ENCODE results near the gene MRPL27. TPM values are rescaled to one million over a fixed set of nuclear protein-coding genes. Genes with fewer than 3 reads are reported as not detected.

MRPL27 gene
- total and polyA plus RNA-seq, 5 experiments from 2014 or later, result 28.0 to 60.6 (median 30.0) TPM

DNA sequence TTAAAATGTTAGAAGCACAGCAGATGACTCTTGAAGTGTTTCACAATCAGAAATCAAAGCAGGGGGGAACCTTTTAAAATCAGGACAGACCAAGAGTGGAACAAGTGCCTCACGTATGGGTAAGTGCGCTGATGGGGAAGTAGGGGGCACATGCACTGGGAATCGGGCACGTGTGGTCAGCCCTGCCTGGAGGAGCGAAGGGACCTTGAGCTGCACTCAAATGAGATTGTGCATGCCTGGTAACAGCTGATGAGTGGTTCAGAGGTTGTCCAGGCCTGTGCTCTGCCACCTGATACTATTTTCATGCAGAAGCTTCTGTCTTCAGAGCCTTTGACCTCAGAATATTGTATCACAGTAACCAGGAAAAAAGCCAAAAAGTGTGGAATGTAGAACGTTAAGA lies 40.8 kb downstream of the MRPL27 start:
- Mint-ChIP-seq H3K27ac (no peak overlapping the region), H3K9me3 (no peaks in the 10 kb centered on the region), H3K4me3 (peak overlapping the region in 1 of 10 donors; percentile 54), H3K27me3 (peaks cover 0 to 5% (median 1%) of the 10 kb centered on the region in 5 donors), H3K4me1 (peaks cover 4 to 9% (median 8%) of the 10 kb centered on the region in 4 donors), H3K36me3 (no peaks in the 10 kb centered on the region)
- POLR2A ChIA-PET, result no interaction called here
- DNase-seq (no peak), ATAC-seq (no peak)

DNA sequence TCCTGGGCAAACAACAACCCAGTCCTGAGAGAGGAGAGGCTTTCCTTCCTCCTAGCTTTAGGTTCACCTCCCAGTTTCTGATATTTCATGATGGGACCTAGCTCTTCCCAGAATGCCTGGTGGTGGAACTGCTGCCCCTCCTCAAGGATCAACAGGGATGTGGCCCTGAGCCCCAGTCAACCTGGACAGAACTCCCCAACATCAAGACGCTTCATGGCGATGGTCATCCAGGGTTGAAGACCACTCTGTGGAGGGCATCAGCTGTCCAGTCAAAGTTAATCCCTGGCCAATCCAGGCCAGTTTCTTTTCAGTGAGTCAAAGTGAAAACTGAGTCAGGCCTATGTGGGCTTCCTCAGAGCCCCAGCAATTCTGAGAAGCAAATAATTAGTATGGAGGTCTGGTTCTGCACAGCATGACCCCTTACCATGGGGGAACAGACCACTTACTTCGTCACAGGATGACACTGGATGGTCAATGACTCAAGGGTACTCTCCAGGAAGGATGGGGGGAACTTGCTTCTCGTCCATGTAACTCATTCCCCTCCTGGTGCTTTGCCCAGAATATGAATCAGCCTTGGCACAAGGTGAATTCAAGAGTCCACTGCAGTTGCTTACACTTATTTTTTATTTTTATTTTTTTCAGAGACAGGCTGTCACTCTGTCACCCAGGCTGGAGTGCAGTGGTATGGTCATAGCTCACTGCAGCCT lies 41.7 kb downstream of the MRPL27 start:
- peaks cover 4 to 9% (median 8%) of the 10 kb centered on the region in 4 donors for H3K4me1 Mint-ChIP-seq
- H3K36me3 Mint-ChIP-seq, result no peaks in the 10 kb centered on the region
- H3K4me3 Mint-ChIP-seq, result no peak overlapping the region
- no peak for DNase-seq
- no peaks in the 10 kb centered on the region for H3K9me3 Mint-ChIP-seq
- no peak for ATAC-seq
- POLR2A ChIA-PET, result no interaction called here
- H3K27ac Mint-ChIP-seq, result no peak overlapping the region
- peaks cover 0 to 5% (median 1%) of the 10 kb centered on the region in 5 donors for H3K27me3 Mint-ChIP-seq

DNA sequence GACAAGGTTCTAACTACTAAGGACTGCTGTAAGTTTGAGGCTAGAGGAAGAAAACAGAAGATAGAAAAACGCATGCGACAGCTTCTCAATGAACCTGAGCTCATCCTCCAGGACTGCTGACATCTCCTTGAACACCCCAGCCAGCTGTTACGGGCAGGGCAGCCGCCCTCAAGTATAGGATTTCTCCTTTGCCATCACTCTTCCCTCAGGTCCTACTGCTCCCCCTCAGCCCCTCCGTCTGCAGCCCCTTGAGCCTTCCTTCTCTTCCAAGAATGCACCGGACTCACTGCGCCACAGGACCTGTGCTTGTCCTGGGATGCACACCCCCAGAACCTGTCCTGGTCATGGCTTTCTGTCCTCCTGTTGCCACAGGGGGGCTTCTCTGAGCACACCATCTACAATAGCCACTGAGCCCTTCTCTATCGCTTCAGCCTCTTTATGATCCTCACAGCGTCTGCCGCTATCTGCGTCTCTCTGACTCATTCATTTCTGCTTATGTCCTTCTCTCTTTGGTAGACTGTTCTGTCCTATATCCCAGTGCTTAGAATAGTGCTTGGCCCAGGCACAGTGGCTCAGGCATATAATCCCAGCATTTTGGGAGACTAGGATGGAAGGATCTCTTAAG lies 42.7 kb downstream of the MRPL27 start:
- Mint-ChIP-seq H3K4me1 (peaks cover 4 to 9% (median 8%) of the 10 kb centered on the region in 4 donors), H3K36me3 (no peaks in the 10 kb centered on the region), H3K9me3 (no peaks in the 10 kb centered on the region), H3K27ac (peak overlapping the region in 1 of 10 donors; percentile 49), H3K4me3 (no peak overlapping the region), H3K27me3 (peaks cover 0 to 5% (median 1%) of the 10 kb centered on the region in 5 donors)
- ATAC-seq, result no peak
- POLR2A ChIA-PET, result interaction anchor here (1.5 kb wide), 1 partner anchor 13 kb away, joined by 3 read pairs; no protein-coding TSS in a partner anchor
- DNase-seq, result no peak

DNA sequence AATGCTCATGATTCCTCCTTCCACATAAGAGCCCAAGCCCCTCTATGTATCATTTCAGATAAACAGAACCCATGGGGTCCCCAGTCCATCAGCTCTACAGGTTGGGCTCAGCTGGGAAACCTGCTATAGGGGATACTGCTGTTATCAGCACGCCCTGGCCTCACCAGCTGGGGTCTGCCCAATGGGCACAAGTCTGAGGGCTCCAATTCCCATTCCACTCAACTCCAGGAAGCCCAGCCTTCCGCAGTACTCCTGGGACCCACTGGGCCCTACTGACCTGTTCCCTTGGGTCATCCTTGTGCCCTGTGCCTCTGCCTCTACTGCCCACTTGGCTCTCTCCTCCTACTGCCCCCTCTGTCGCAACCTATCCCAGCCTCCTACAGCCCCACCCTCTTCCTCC lies 43.3 kb downstream of the MRPL27 start:
- peaks cover 4 to 9% (median 8%) of the 10 kb centered on the region in 4 donors for H3K4me1 Mint-ChIP-seq
- H3K9me3 Mint-ChIP-seq, result no peaks in the 10 kb centered on the region
- ATAC-seq, result no peak
- H3K36me3 Mint-ChIP-seq, result no peaks in the 10 kb centered on the region
- H3K27me3 Mint-ChIP-seq, result peaks cover 0 to 5% (median 1%) of the 10 kb centered on the region in 5 donors
- POLR2A ChIA-PET, result interaction anchor here (1.5 kb wide), 1 partner anchor 12 kb away, joined by 3 read pairs; no protein-coding TSS in a partner anchor
- H3K27ac Mint-ChIP-seq, result no peak overlapping the region
- DNase-seq, result no peak
- H3K4me3 Mint-ChIP-seq, result no peak overlapping the region

DNA sequence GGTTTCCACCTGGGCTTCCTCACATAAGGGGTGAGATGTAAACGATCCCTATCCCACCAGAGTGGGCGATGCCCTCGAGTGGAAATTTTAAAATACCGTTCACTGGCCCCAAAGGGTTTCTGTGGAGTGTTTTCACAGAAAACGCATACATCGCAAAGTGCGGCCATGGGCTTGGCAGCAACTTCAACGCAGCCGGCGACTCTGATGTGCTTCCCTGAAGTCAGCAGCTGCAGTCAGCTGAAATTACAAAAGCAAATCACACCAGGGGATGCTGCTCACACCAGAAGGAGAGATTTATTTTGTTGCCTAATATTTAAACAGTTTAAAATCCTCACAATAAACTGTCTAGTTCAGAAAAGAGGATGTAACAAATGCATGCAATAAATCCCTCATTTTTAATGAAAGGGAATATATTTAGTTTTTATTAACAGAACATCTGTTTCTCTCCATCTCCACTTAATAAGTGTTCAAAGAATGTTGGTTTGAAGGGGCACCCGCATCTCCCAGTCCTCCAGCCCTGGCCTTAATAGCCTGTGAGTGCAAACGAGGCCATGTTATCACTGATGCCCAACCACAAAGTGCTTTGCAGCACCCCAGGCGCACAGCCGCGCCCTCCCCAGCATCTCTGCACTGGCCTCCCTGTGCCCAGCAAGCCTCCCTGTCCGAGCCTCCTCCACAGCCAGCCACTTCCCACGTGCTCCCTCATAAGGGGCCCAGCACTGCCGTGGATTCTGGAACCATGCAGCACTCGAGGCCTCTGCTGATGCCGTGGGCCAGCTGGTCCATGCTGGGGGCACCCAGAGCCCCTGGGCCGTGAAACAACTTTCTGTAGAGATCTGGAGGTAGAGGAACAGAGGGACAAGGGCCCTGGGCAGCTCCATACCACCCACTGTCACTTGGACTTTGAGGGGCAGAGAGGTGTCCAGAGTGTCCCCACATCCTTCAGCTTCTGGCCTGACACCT lies 44.3 kb downstream of the MRPL27 start:
- Mint-ChIP-seq H3K4me1 (peaks cover 2 to 7% (median 4%) of the 10 kb centered on the region in 4 donors), H3K9me3 (no peaks in the 10 kb centered on the region), H3K27me3 (peaks cover 0 to 5% (median 1%) of the 10 kb centered on the region in 5 donors), H3K36me3 (no peaks in the 10 kb centered on the region), H3K4me3 (no peak overlapping the region), H3K27ac (no peak overlapping the region)
- POLR2A ChIA-PET, result interaction anchor here (1.5 kb wide), 1 partner anchor 11 kb away, joined by 3 read pairs; no protein-coding TSS in a partner anchor
- DNase-seq (no peak), ATAC-seq (no peak)

DNA sequence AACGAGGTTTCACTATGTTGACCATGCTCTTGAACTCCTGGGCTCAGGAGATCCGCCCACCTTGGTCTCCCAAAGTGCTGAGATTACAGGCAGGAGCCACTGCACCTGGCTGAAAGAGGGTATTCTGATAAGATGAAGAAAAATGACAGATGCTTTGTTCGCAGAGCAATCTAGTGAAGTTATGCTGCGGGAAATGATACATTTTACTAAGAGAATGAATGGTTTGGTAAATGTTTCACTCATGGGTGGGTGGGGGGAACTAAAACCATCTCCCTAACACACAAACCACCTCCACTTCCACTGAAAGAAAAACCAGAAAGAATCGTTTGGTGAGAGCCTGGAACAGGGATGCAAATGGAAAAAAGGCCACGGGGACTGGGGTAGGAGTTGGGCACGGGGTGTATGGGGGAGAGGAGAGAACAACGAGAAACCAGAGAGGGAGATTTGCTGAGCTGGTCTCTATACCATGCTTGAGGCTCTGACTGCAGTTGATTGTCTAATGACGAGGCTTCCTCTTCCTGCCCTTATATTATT lies 46.1 kb downstream of the MRPL27 start:
- H3K4me1 Mint-ChIP-seq, result no peaks in the 10 kb centered on the region
- H3K36me3 Mint-ChIP-seq, result no peaks in the 10 kb centered on the region
- POLR2A ChIA-PET, result no interaction called here
- DNase-seq (no peak), ATAC-seq (no peak)
- no peak overlapping the region for H3K27ac Mint-ChIP-seq
- H3K4me3 Mint-ChIP-seq, result no peak overlapping the region
- peaks cover 0 to 5% (median 1%) of the 10 kb centered on the region in 5 donors for H3K27me3 Mint-ChIP-seq
- H3K9me3 Mint-ChIP-seq, result no peaks in the 10 kb centered on the region

DNA sequence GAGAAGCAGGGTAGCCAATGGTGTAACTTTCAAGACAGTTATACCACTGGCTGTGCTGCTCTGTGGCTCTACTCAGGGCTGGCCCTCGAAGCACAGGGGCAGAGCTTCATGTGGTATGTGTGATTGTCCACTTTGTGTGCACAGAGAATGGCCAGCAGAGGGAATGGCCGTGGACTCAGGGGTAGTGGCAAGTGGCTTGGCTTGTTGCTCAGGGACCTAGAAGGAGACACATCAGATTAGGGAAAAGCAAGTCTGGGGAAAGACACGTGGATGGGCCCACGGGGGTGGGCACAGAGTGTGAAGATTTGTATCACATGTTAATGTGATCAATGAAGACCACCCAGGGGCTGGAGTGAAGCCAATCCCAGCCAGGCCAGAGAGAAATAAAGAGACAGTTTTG lies 47.1 kb downstream of the MRPL27 start:
- ATAC-seq (no peak), DNase-seq (no peak)
- Mint-ChIP-seq H3K4me1 (no peaks in the 10 kb centered on the region), H3K9me3 (no peaks in the 10 kb centered on the region), H3K4me3 (no peak overlapping the region), H3K27me3 (peaks cover 0 to 5% (median 1%) of the 10 kb centered on the region in 5 donors), H3K36me3 (no peaks in the 10 kb centered on the region), H3K27ac (peak overlapping the region in 1 of 10 donors; percentile 12)
- POLR2A ChIA-PET, result interaction anchor here (0.6 kb wide), 2 partner anchors 9 to 129 kb away, joined by 5 read pairs; no protein-coding TSS in a partner anchor

DNA sequence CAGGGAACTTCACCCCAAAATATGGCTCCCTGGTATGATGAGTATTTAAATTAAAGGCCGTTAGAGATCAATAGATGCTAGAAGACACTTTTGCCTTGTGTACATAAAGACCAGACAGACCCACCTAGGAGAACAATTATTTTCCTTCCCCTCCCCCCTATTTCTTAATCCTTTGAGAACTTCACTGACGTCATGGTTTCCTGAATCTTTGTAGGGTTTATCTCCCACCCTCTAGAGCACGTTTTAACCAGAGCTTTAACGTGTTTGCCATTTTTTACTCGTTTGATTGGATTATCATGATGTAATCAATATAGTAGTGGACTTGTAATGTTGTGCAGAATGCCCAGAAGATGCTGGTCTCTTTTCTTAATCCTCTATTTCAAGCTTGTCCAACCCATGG lies 49.9 kb downstream of the MRPL27 start:
- DNase-seq (no peak), ATAC-seq (no peak)
- POLR2A ChIA-PET, result interaction anchor here (0.6 kb wide), 1 partner anchor 11 kb away, joined by 3 read pairs; no protein-coding TSS in a partner anchor
- H3K9me3 Mint-ChIP-seq, result no peaks in the 10 kb centered on the region
- H3K4me3 Mint-ChIP-seq, result no peak overlapping the region
- H3K27me3 Mint-ChIP-seq, result no peaks in the 10 kb centered on the region
- H3K36me3 Mint-ChIP-seq, result no peaks in the 10 kb centered on the region
- H3K4me1 Mint-ChIP-seq, result no peaks in the 10 kb centered on the region
- H3K27ac Mint-ChIP-seq, result no peak overlapping the region

DNA sequence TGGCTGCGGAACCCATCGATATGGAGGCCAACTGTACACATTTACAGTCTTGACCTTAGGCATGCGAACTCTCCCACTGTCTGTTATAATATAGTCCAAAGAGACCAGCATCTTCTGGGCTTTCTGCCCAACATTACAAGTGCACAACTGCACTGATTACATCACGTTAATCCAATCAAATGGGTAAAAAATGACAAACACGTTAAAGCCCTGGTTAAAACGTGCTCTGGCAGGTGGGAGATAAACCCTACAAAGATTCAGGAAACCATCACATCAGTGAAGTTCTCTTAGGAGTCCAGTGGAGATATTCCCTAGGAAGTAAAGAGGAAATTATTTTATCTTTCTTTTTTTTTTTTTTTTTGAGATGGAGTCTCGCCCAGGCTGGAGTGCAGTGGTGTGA lies 50.7 kb downstream of the MRPL27 start:
- POLR2A ChIA-PET, result no interaction called here
- DNase-seq (no peak), ATAC-seq (no peak)
- H3K4me1 Mint-ChIP-seq, result no peaks in the 10 kb centered on the region
- no peaks in the 10 kb centered on the region for H3K36me3 Mint-ChIP-seq
- no peak overlapping the region for H3K27ac Mint-ChIP-seq
- no peaks in the 10 kb centered on the region for H3K27me3 Mint-ChIP-seq
- no peaks in the 10 kb centered on the region for H3K9me3 Mint-ChIP-seq
- H3K4me3 Mint-ChIP-seq, result no peak overlapping the region

DNA sequence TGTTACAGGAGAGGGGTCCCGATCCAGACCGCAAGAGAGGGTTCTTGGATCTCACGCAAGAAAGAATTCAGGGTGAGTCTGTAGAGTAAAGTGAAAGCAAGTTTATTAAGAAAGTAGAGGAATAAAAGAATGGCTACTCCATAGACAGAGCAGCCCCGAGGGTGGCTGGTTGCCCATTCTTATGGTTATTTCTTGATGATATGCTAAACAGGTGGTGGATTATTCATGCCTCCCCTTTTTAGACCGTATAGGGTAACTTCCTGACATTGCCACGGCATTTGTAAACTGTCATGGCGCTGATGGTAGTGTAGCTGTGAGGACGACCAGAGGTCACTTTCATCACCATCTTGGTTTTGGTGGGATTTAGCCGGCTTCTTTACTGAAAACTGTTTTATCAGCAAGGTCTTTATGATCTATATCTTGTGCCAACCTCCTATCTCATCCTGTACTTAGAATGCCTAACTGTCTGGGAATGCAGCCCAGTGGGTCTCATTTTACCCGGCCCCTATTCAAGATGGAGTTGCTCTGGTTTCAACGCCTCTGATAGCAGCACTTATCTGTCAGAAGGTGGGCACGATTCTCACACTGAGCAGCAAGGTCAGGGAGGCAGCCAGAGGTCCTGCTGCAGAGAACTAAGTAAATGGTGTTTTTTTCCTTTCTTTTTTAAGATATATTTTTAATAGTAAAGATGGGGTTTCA lies 53.5 kb downstream of the MRPL27 start:
- H3K36me3 Mint-ChIP-seq, result no peaks in the 10 kb centered on the region
- H3K9me3 Mint-ChIP-seq, result no peaks in the 10 kb centered on the region
- POLR2A ChIA-PET, result interaction anchor here (0.6 kb wide), 1 partner anchor 413 kb away, joined by 3 read pairs; no protein-coding TSS in a partner anchor
- H3K4me3 Mint-ChIP-seq, result no peak overlapping the region
- DNase-seq, result no peak
- H3K27me3 Mint-ChIP-seq, result peaks cover 0 to 3% (median 2%) of the 10 kb centered on the region in 5 donors
- no peaks in the 10 kb centered on the region for H3K4me1 Mint-ChIP-seq
- no peak overlapping the region for H3K27ac Mint-ChIP-seq
- no peak for ATAC-seq

DNA sequence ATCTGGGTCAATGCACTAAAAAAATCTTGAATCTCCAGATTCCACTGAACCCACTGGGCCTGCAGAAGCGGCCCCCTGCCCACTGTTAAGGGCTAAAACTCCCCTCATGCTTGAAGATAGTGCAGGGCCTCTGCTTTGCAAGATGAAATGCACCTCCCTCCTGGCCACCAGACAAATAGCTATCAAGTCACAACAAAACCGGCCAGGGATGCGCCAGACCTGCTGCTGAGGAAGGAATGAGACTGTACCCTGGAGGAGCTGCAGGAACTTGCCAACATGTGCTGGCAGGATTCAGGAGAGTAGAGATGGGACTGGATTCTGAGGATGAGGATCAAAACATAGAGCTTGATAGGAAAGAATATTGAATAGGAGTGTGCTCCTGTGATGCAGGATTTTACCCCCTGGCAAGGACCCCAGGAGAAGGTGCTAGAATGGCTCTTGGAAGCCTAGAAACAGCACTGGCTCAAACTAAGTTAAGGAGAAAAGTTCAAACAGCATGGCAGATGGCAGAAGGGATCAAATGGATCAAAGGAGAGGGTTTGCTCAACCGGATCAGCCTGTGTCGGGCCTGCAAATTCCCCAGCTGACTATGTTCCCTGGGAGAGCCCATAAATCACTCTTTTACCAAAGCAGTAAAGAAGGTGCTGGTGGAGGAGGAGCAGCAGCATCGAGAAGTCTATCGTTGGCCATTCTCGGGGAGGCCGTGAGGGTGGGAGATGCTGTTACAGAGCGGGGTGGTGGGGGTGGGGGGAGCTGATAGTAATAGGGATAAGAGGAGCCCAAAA lies 54.3 kb downstream of the MRPL27 start:
- Mint-ChIP-seq H3K4me1 (no peaks in the 10 kb centered on the region), H3K27ac (no peak overlapping the region), H3K27me3 (peaks cover 0 to 8% (median 3%) of the 10 kb centered on the region in 5 donors), H3K36me3 (no peaks in the 10 kb centered on the region), H3K4me3 (no peak overlapping the region), H3K9me3 (no peaks in the 10 kb centered on the region)
- DNase-seq (no peak), ATAC-seq (no peak)
- POLR2A ChIA-PET, result no interaction called here

All from naive thymus-derived CD8-positive, alpha-beta T cell (primary cell).